ENCODE results near the gene KIF17. TPM values are rescaled to one million over a fixed set of nuclear protein-coding genes. Genes with fewer than 3 reads are reported as not detected.
A peak's percentile ranks its signal among the peaks of the same experiment; 100 is the strongest.

The KIF17 gene
- total RNA-seq, 1 experiment from 2014 or later: 0.10 TPM

- DNase-seq (ENCODE audit: low spot score): no peak
Measured at GRCh38 chr1:20660847-20661206, 57.0 kb downstream of the KIF17 start.

- DNase-seq (ENCODE audit: low spot score): no peak
Measured at GRCh38 chr1:20660363-20660762, 57.4 kb downstream of the KIF17 start.

DNA sequence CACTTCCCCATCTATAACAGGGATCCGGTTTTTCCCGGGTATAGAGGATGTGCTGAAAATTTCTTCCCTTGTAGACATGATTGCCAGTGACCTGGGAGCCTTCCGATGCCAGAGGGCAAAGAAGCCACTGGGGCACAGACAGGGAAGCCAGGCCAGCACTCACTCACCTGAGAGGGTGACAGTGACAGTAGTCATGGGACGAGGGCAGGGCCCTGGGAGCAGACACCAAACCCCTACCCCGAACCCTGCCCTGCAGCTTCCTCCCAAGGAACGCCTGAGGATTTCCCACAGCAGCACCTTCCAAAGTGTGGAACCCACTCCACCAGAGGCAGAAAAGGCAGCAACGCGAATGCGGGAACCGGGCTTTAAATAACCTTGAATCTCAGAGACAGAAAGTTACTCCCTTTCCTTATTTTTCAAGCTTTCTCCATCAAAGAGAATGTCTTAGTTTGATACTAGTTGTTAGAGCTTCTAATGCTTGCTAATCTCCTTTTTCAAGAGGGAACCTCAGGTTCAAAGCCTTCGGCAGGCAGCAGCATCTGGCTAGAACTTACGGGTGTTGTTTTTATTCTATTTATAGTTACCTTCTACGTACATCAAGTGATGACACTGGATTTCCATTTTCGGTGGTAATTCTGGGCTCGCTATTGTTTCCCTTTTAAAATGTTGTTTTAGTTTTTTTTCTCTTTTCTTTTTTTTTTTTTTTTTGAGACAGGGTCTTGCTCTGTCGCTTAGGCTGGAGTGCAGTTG lies 59.5 kb downstream of the KIF17 start:
- DNase-seq (ENCODE audit: low spot score): no peak

DNA sequence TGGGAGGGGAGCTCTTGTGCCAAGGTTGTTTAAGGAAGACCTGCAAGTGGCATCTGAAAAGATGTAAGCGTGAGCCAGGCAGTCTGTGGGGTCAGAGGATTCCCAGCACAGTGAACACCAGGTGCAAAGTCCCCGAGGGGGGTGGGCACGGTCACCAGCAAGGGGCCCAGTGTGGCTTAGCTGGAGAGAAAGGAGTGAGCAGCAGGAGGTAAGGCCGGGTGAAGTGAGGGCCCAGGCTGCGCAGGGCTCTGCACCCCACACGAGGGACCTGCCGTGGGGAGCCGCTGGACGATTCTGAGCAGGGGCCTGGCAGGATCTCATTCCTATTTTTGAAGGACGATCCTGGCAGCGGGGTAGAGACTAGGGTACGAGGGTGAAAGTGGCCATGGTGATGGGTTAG lies 60.8 kb downstream of the KIF17 start:
- DNase-seq (ENCODE audit: low spot score): no peak

GRCh38 chr1:20654104-20654690 lies 63.6 kb downstream of the KIF17 start:
- no peak for DNase-seq (ENCODE audit: low spot score)

GRCh38 chr1:20652300-20652699 lies 65.5 kb downstream of the KIF17 start:
- DNase-seq (ENCODE audit: low spot score): no peak

- DNase-seq (ENCODE audit: low spot score): no peak
Measured at GRCh38 chr1:20648946-20649345, 68.9 kb downstream of the KIF17 start.

DNA sequence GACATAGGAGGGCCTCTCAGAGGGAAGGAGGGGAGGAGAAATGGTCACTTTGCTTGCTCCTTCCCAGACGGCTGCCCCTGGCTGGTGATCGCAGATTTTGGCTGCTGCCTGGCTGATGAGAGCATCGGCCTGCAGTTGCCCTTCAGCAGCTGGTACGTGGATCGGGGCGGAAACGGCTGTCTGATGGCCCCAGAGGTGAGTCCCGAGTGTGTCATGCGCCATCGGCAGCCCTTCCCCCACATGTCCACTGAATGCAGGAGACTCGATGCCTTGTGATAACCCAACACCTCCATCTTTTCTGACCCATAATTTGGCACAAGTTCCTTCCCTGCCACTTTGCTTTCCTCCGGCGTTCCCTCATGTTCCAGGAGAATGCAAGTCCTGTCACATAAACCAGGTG lies 69.4 kb downstream of the KIF17 start:
- no peak for DNase-seq (ENCODE audit: low spot score)

GRCh38 chr1:20645414-20645813 lies 72.4 kb downstream of the KIF17 start:
- DNase-seq (ENCODE audit: low spot score): no peak

DNA sequence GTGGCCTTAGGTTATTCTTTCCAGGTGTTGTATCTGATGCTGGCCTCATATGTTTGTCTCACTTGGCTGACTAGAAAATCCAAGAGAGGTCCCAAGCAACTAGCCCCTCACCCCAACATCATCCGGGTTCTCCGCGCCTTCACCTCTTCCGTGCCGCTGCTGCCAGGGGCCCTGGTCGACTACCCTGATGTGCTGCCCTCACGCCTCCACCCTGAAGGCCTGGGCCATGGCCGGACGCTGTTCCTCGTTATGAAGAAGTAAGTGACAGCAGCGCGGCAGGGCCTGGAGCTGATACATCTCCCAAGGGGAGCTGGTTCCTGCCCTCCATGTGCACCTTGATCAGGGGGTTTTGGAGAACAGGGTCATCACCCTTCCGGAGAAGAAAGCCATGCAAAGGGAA lies 73.4 kb downstream of the KIF17 start:
- no peak for DNase-seq (ENCODE audit: low spot score)

- DNase-seq (ENCODE audit: low spot score): no peak
Measured at GRCh38 chr1:20643080-20643479, 74.7 kb downstream of the KIF17 start.

DNA sequence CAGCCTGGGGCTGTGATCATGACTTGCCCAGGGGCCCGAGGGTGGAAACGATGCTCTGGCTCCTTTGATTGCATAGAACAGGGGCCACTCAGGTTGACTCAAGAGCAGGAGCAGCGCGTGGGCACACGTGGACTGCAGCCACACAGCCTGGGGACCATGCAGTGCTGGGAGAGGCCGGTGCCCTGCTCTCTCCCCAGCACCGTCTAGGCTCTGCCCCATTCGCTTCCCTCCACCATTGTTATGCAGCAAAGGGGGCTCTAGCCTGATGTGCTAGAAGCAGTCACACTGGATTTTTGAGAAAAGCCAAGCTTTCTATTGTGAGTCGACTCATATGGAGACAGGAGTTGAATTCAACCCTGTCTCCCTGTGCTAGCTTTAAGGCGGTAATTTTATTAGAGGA lies 75.8 kb downstream of the KIF17 start:
- no peak for DNase-seq (ENCODE audit: low spot score)

DNA sequence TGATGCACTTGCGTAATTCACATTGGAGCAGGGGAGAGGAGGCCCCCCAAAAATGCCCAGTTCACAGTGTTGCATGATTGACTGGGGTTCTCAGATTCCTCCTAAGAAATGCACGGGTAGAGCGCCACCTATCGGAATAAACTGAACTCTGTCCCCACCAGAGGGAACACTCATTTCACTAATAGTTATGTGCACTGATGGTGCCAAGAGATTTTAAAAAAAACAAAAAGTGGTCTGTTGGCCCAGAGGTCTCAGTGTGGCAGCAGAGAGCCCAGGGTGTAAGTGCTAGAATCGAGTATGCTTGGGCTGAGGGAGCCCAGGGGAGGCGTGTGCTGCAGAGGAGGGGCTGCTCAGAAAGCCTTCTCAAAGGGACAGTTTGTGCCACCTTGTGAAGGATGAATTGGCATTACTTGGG lies 77.6 kb downstream of the KIF17 start:
- peak; percentile 34 for DNase-seq (ENCODE audit: low spot score)

DNA sequence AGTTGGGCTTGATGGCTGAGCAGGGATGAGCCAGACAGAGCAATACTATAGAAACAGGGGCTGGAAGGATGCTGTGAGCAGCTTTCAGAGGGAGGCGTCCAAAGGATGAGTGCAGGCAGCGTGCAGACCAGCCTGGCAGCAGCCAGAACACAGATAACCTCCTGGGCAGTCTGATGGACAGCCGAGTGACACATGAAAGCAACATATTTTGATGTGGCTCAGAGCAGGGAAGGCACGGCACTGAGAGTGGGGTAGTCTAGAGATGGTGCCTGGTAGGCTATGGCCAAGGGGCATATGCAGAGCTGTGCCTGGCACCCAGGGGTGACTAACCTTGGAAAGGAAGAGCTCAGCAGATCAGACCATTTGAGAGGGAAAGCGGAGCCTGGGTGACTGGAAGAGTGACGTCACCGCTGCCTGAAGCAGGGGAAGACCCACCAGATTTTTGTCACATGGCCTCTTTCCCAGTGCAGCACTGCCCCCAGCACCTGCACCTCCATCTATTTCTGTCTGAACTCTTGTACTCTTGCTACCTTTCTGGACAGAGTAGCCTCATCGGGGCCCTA lies 80.9 kb downstream of the KIF17 start:
- no peak for DNase-seq (ENCODE audit: low spot score)

GRCh38 chr1:20634594-20635084 lies 83.2 kb downstream of the KIF17 start:
- DNase-seq (ENCODE audit: low spot score): no peak

DNA sequence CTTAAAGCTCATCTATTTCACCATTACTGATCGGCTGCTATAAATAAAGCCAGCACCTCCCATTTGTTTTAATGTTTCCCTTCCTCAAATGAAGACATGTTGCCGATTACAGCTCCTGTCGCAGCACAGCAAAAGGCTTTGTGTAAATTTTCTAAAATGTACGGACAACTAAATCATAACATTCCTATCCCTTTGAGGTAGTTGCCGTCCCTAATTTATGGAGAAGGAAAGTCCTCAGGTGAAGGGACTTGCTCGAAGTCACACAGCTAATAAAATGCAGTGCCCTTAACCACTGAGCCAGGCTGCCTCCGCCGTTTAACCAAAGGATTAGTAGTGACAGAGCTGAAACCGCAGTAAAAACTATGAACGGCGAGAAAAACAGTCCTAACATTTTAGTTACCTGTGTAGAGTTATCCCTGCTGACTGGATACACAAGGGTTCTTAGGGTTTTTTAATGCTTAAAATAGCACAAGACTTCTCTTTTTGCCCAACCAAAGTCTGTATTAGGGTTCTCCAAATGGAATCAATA lies 83.7 kb downstream of the KIF17 start:
- no peak for DNase-seq (ENCODE audit: low spot score)

GRCh38 chr1:20633190-20634064 lies 84.4 kb downstream of the KIF17 start, which contains the start of gene PINK1:
Gene PINK1 (plus strand): TSS chr1:20633458. CDS start chr1:20633549, 91 bp downstream.
- DNase-seq (ENCODE audit: low spot score): peak; percentile 56

DNA sequence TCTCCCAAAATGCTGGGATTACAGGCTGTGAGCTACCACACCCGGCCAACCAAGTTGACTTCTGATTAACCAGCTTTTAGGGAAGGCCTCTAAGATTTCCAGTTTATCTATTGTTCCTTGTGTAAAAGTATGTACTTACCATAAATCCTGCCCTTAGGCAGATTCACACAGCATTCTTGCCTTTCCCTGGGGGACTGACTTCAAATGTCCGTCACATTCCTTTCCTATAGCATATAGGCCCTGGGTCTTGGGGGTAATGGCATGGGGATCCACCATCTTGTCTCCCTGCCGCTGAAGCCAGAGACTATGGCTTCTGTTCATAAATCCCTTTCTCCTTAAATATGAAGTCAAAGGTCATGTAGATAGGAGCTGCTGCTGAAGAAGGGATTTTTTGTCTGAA lies 85.4 kb downstream of the KIF17 start:
- DNase-seq (ENCODE audit: low spot score): no peak

DNA sequence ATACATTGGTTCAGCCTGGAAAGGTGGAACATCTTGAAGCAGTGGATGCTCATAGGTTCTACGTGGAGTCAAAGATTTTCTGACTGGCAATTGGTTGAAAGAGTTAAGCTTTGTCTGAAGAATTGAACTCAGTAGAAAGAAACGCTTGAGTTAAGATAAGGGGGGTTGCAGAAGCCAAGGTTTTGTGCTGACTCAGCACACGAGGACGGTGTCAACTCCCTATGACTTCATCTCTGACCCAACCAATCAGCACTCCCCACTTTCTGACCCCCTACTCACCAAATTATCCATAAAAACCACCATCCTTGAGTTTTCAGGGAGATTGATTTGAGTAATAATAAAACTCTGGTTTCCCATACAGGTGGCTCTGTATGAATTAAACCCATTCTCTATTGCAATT lies 87.1 kb downstream of the KIF17 start:
- DNase-seq (ENCODE audit: low spot score): no peak

GRCh38 chr1:20626524-20626923 lies 91.3 kb downstream of the KIF17 start:
- DNase-seq (ENCODE audit: low spot score): no peak

GRCh38 chr1:20626098-20626427 lies 91.7 kb downstream of the KIF17 start:
- no peak for DNase-seq (ENCODE audit: low spot score)

All from H4 (cell line).